Spleen (tissue), 7 donors: Measurements from ENCODE around the gene APP.

ENCODE experiments used
- POLR2A ChIP-seq, 3 donors: fragments of 450-650 bp; IDR thresholded peaks; one replicate each; pipeline ENCODE4 v1.5.1; 2017; ENCODE audit warnings: antibody characterized with exemption in 3 of 3, mild to moderate bottlenecking in 1 of 3
- TF ChIP-seq, protein P1 (sequence below), 11 experiments: fragments of 200-600 bp in 7 of 11; fragments of 450-650 bp in 4 of 11; sonication (generic) in 4 of 11; IDR thresholded peaks in 8 of 11; conservative IDR thresholded peaks in 3 of 11; 1 replicate in 7 of 11; 2 replicates in 4 of 11; pipeline versions ENCODE4 v1.4.0 to v1.8.0; 2016 to 2021; ENCODE audit warnings: antibody characterized with exemption in 11 of 11, inconsistent platforms in 4 of 11, mild to moderate bottlenecking in 1 of 11
- donor health status: DM: no; HTN: no; CAD: no; lungs with moderate emphysema.
- donor health status: DM: no; HTN: no; CAD: no.
- donor health status: DM: no; HTN: no; CAD: no.

DNA sequence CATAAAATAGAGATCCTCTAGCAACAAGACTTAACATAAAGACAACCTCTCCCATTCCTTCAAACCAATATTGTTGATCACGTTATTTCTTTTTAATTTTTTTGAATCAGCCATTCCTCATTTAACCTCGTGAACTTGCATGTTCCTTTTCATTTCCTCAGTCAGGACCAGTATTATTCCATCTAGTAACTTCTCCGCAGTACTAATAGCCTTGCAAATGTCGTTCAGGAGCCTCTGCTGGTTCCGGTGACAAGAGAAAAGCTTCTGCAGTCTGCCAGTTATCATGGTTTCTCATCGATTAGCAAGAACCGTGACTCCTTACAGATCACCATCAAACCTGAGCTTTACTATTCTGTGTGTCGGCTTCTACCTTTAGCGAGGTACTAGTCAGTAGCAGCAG, 3.0 kb downstream of the APP start:
- TF ChIP-seq POLR2A (IDR thresholded peaks at IDR 0.05) = no peak
- TF ChIP-seq, protein P1, sequence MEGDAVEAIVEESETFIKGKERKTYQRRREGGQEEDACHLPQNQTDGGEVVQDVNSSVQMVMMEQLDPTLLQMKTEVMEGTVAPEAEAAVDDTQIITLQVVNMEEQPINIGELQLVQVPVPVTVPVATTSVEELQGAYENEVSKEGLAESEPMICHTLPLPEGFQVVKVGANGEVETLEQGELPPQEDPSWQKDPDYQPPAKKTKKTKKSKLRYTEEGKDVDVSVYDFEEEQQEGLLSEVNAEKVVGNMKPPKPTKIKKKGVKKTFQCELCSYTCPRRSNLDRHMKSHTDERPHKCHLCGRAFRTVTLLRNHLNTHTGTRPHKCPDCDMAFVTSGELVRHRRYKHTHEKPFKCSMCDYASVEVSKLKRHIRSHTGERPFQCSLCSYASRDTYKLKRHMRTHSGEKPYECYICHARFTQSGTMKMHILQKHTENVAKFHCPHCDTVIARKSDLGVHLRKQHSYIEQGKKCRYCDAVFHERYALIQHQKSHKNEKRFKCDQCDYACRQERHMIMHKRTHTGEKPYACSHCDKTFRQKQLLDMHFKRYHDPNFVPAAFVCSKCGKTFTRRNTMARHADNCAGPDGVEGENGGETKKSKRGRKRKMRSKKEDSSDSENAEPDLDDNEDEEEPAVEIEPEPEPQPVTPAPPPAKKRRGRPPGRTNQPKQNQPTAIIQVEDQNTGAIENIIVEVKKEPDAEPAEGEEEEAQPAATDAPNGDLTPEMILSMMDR (IDR thresholded peaks at IDR 0.05 in 8 of 11, conservative IDR thresholded peaks at IDR 0.05 in 3 of 11) = no peak
